HepG2 (cell line): ENCODE data around the gene ITIH3. TPM values are rescaled to one million over a fixed set of nuclear protein-coding genes. Genes with fewer than 3 reads are reported as not detected.

Source experiments
- ATAC-seq: fragments of 200-7000 bp; cut with Tn5 transposase; 3 replicates; pipeline ENCODE4 v1.9.1; 2020; ENCODE audit warnings: mild to moderate bottlenecking, moderate library complexity
- BruUV-seq: library from RNA; stranded (reverse); fragments of 400-500 nt; replicated peaks from 2 replicates; lab custom pipeline; 2021; lab: Mats Ljungman, UMichigan
- CTCF ChIA-PET: fragments of 300-600 bp; formaldehyde crosslinking; extraction: SDS; loops from one replicate; lab custom pipeline; 2021; ENCODE audit warnings: low total read pairs, inconsistent platforms, low intra/inter-chr PET ratio; lab: Yijun Ruan, JAX
- POLR2A ChIA-PET: fragments of 350-600 bp; sonication (Branson Sonifier 250); formaldehyde crosslinking; loops from one replicate; lab custom pipeline; 2020; ENCODE audit warnings: antibody characterized with exemption, inconsistent platforms; lab: Yijun Ruan, JAX
- DNase-seq: peaks from one replicate; pipeline ENCODE4 v3.0.0-alpha.2; 2015; ENCODE audit warnings: low spot score
- FAIRE-seq: peaks from 3 replicates; lab custom pipeline; 2011; peaks lifted over from hg19 to GRCh38; lab: Jason Lieb, UNC
- H2AFZ ChIP-seq: one replicate; pipeline ENCODE4 v1.6.1; 2011; ENCODE audit warnings: low read length, inconsistent platforms
- H3K27ac ChIP-seq: fragments of 300-600 bp; 3 replicates; pipeline ENCODE4 v1.8.0; 2011; ENCODE audit warnings: mixed run types, mild to moderate bottlenecking, mixed read lengths, low read length, inconsistent platforms; ENCODE audit not compliant: insufficient read depth; ENCODE audit errors: extremely low read length
- H3K27me3 ChIP-seq, 2 experiments: fragments of 200-600 bp in 1 of 2; 2 replicates in 1 of 2; 3 replicates in 1 of 2; pipeline versions ENCODE4 v1.6.0 to v1.8.0; 2011; ENCODE audit warnings: low read length in 2 of 2, mild to moderate bottlenecking in 2 of 2, moderate library complexity in 2 of 2, inconsistent platforms in 1 of 2; ENCODE audit not compliant: insufficient read depth in 2 of 2, control insufficient read depth in 1 of 2
- H3K36me3 ChIP-seq, 2 experiments: fragments of 200-600 bp in 1 of 2; replicated peaks in 1 of 2; 2 replicates in 1 of 2; 3 replicates in 1 of 2; pipeline versions ENCODE4 v1.5.1 to v1.8.0; 2011; ENCODE audit warnings: low read length in 2 of 2, inconsistent platforms in 1 of 2; ENCODE audit not compliant: insufficient read depth in 2 of 2, control insufficient read depth in 1 of 2
- H3K4me1 ChIP-seq: 2 replicates; pipeline ENCODE4 v1.5.1; 2012; ENCODE audit warnings: low read length, inconsistent platforms; ENCODE audit not compliant: insufficient read depth
- H3K4me2 ChIP-seq: 2 replicates; pipeline ENCODE4 v1.6.0; 2011; ENCODE audit warnings: low read depth, low read length, inconsistent platforms
- H3K4me3 ChIP-seq, 3 experiments: fragments of 200-600 bp in 1 of 3; sonication (generic), shearing (Covaris generic) in 1 of 3; replicated peaks in 1 of 3; 2 replicates each; pipeline ENCODE4 v1.5.1; 2011 to 2016; ENCODE audit warnings: low read length in 3 of 3, inconsistent platforms in 2 of 3, low read depth in 2 of 3, mild to moderate bottlenecking in 2 of 3, control low read depth in 1 of 3, mixed read lengths in 1 of 3; ENCODE audit not compliant: insufficient read depth in 1 of 3
- H3K79me2 ChIP-seq: one replicate; pipeline ENCODE4 v1.6.1; 2011; ENCODE audit warnings: low read length, inconsistent platforms; ENCODE audit not compliant: insufficient read depth
- H3K9ac ChIP-seq: 2 replicates; pipeline ENCODE4 v1.6.0; 2011; ENCODE audit warnings: mild to moderate bottlenecking, low read depth, low read length, inconsistent platforms; ENCODE audit not compliant: insufficient read depth
- H3K9me3 ChIP-seq: 2 replicates; pipeline ENCODE4 v1.5.1; 2012; ENCODE audit warnings: mild to moderate bottlenecking, low read length
- H4K20me1 ChIP-seq: 2 replicates; pipeline ENCODE4 v1.6.0; 2011; ENCODE audit warnings: inconsistent platforms, mild to moderate bottlenecking, low read length, moderate library complexity; ENCODE audit not compliant: insufficient read depth
- HNF4A ChIP-seq: sonication (generic); formaldehyde crosslinking; IDR thresholded peaks from 2 replicates; pipeline ENCODE4 v1.4.0; 2020; ENCODE audit warnings: missing genetic modification reagents
- HNRNPL ChIP-seq: fragments of 200-400 bp; formaldehyde crosslinking; IDR thresholded peaks from 2 replicates; pipeline ENCODE4 v1.6.1; 2017; ENCODE audit warnings: mild to moderate bottlenecking, low read depth, low read length
- IRX3 ChIP-seq: sonication (generic); formaldehyde crosslinking; IDR thresholded peaks from 2 replicates; pipeline ENCODE4 v1.8.1; 2023; ENCODE audit warnings: mild to moderate bottlenecking, low read depth, missing genetic modification reagents, borderline replicate concordance
- KDM5A ChIP-seq: fragments of 200-600 bp; sonication (generic); IDR thresholded peaks from 2 replicates; pipeline ENCODE4 v1.7.0; 2018; ENCODE audit warnings: antibody characterized with exemption, mild to moderate bottlenecking, low read length, borderline replicate concordance
- ZBTB38 ChIP-seq: sonication (generic); formaldehyde crosslinking; IDR thresholded peaks from 2 replicates; pipeline ENCODE4 v1.5.1; 2020; ENCODE audit warnings: mild to moderate bottlenecking, missing genetic modification reagents
- ZNF501 ChIP-seq: sonication (generic); formaldehyde crosslinking; IDR thresholded peaks from 2 replicates; pipeline ENCODE4 v1.5.1; 2020; ENCODE audit warnings: mild to moderate bottlenecking, moderate library complexity, missing genetic modification reagents
- ZSCAN25 ChIP-seq: sonication (generic); formaldehyde crosslinking; IDR thresholded peaks from 2 replicates; pipeline ENCODE4 v1.8.0; 2022; ENCODE audit warnings: mild to moderate bottlenecking, missing genetic modification reagents
- WGBS: methylation state at CpG from one replicate; pipeline ENCODE4 v1.1.6; 2017; ENCODE audit warnings: low lambda C conversion rate; 5-methylcytosine and 5-hydroxymethylcytosine counted together
- in situ Hi-C: cut with HindIII; loops from 2 replicates; pipeline ENCODE4 v1.10.0; 2017; ENCODE audit warnings: low pct_unique_long_range_greater_than_20kb; ENCODE audit not compliant: extremely low pct_ligation_motif_present
- intact Hi-C: fragments of 100-400 bp; cut with micrococcal nuclease; formaldehyde crosslinking; loops from one replicate; pipeline ENCODE4 v1.10.0; 2022; ENCODE audit not compliant: unreplicated experiment
- polyA plus RNA-seq, 8 experiments: library from polyadenylated mRNA; depleted of rRNA in 3 of 8; stranded (reverse) in 7 of 8; unstranded in 1 of 8; fragments of >200 nt; fragmentation: Illumina TruSeq in 4 of 8; extraction: Trizol in 4 of 8; gene quantifications; 2 replicates each; pipeline versions ENCODE4 v1.2.1 to v1.2.3, GENCODE V29; 2011 to 2016; ENCODE audit warnings: low read depth in 4 of 8, missing spikeins in 1 of 8, mixed read lengths in 1 of 8; ENCODE audit not compliant: insufficient read depth in 1 of 8
- total RNA-seq, 5 experiments: library from RNA; depleted of rRNA; stranded (reverse); fragments of >200 nt; fragmentation: Illumina TruSeq; extraction: Trizol; gene quantifications; 2 replicates each; pipeline ENCODE4 v1.2.3, GENCODE V29; 2016; ENCODE audit warnings: low read depth in 1 of 5

ITIH3 gene
- total and polyA plus RNA-seq, 2 of the 13 experiments (the other 11 are each of a cell fraction or from before 2014, with no cell fraction given) = 105 to 632 TPM

- Histone ChIP-seq H3K4me1 (peaks cover 100% of the 10 kb centered on the region), H3K27me3 (no peaks in the 10 kb centered on the region), H4K20me1 (no peaks in the 10 kb centered on the region), H3K79me2 (no peaks in the 10 kb centered on the region), H2AFZ (no peak overlapping the region), H3K27ac (no peak overlapping the region), H3K4me3 (no peak overlapping the region; a peak in 1 of 6 replicates), H3K9me3 (no peaks in the 10 kb centered on the region), H3K9ac (no peak overlapping the region), H3K36me3 (no peaks in the 10 kb centered on the region), H3K4me2 (peak overlapping the region; percentile 30; the same call in 1 of the 2 replicates)
- ATAC-seq (no peak), FAIRE-seq (no peak), DNase-seq (no peak)
- no TSS peak for BruUV-seq
- in situ Hi-C loops (no loop called here), intact Hi-C loops (no loop called here)
- TF ChIP-seq ZNF501 (CRISPR knock-in tag) = no peak
- TF ChIP-seq HNF4A (CRISPR knock-in tag) = no peak
- TF ChIP-seq ZSCAN25 (CRISPR knock-in tag) = peak; percentile 58; the same call in 1 of the 2 replicates
- no peak for TF ChIP-seq IRX3 (CRISPR knock-in tag)
- no peak for TF ChIP-seq KDM5A
- ChIA-PET CTCF (no interaction called here), POLR2A (interaction anchor here (4.4 kb wide), 1 partner anchor 18 kb away, joined by 21 read pairs; the partner anchor contains the start of gene NEK4)
- WGBS = 83% methylated on average over 11 of the region's 16 CpGs
Observed at GRCh38 chr3:52788890-52789745, 5.5 kb upstream of the ITIH3 start.

GRCh38 chr3:52789746-52790040 lies 4.9 kb upstream of the ITIH3 start:
- DNase-seq (no peak), FAIRE-seq (no peak), ATAC-seq (no peak)
- 100% methylated on average over 2 of the region's 6 CpGs for WGBS
- no peak overlapping the region for H3K27ac ChIP-seq
- ChIA-PET CTCF (no interaction called here), POLR2A (interaction anchor here (0.7 to 4.4 kb wide), 2 partner anchors 9 to 19 kb away, joined by 3 to 21 read pairs; partner anchors contain the start of gene NEK4)
- 0 out of 2 replicates have a peak overlapping the region, but pooled peaks have one; percentile 30 for H3K4me2 ChIP-seq
- H3K9me3 ChIP-seq = no peaks in the 10 kb centered on the region
- no peak overlapping the region for H2AFZ ChIP-seq
- no TSS peak for BruUV-seq
- TF ChIP-seq HNRNPL (peak; percentile 65; the same call in 1 of the 2 replicates), ZBTB38 (CRISPR knock-in tag) (no peak)
- H4K20me1 ChIP-seq = no peaks in the 10 kb centered on the region
- no peaks in the 10 kb centered on the region for H3K27me3 ChIP-seq
- no peaks in the 10 kb centered on the region for H3K36me3 ChIP-seq
- H3K79me2 ChIP-seq = no peaks in the 10 kb centered on the region
- in situ Hi-C loops (no loop called here), intact Hi-C loops (no loop called here)
- peaks cover 100% of the 10 kb centered on the region for H3K4me1 ChIP-seq
- H3K4me3 ChIP-seq = no peak overlapping the region
- no peak overlapping the region for H3K9ac ChIP-seq
